ENCODE measurements around the gene MINDY1. TPM values are rescaled to one million over a fixed set of nuclear protein-coding genes. Genes with fewer than 3 reads are reported as not detected.

Gene MINDY1
- total RNA-seq, 1 donor from 2014 or later = 30.9 TPM

- TF ChIP-seq CTCF (IDR thresholded peaks at IDR 0.05; ENCODE audit: unreplicated experiment) = no peak
- no peak overlapping the region for H3K4me3 Mint-ChIP-seq
These were observed 40.7 kb downstream of the MINDY1 start for GRCh38 chr1:150966011-150966410.

GRCh38 chr1:150965605-150966004, 41.1 kb downstream of the MINDY1 start:
- H3K36me3 Mint-ChIP-seq = peaks cover 37% of the 10 kb centered on the region
- peaks cover 4% of the 10 kb centered on the region for H3K4me1 Mint-ChIP-seq
- no peak for DNase-seq (ENCODE audit: low spot score in 2 of 2, unreplicated experiment in 2 of 2)
- H3K27me3 Mint-ChIP-seq (ENCODE audit: low read depth) = no peaks in the 10 kb centered on the region
- no peaks in the 10 kb centered on the region for H3K9me3 Mint-ChIP-seq
- H3K4me3 Mint-ChIP-seq = no peak overlapping the region
- TF ChIP-seq CTCF (IDR thresholded peaks at IDR 0.05; ENCODE audit: unreplicated experiment) = no peak
- no peak overlapping the region for H3K27ac Mint-ChIP-seq

More at GRCh38 chr1:150966011-150966410, 40.7 kb downstream of the MINDY1 start:
- H3K27me3 Mint-ChIP-seq (ENCODE audit: low read depth) = no peaks in the 10 kb centered on the region
- DNase-seq (ENCODE audit: low spot score in 2 of 2, unreplicated experiment in 2 of 2) = no peak
- no peaks in the 10 kb centered on the region for H3K9me3 Mint-ChIP-seq
- peaks cover 8% of the 10 kb centered on the region for H3K4me1 Mint-ChIP-seq
- no peak overlapping the region for H3K27ac Mint-ChIP-seq
- H3K36me3 Mint-ChIP-seq = peaks cover 36% of the 10 kb centered on the region

- Mint-ChIP-seq H3K27me3 (ENCODE audit: low read depth) (no peaks in the 10 kb centered on the region), H3K27ac (no peak overlapping the region), H3K4me1 (no peaks in the 10 kb centered on the region), H3K36me3 (peaks cover 48% of the 10 kb centered on the region), H3K4me3 (no peak overlapping the region), H3K9me3 (no peaks in the 10 kb centered on the region)
- no peak for TF ChIP-seq CTCF (IDR thresholded peaks at IDR 0.05; ENCODE audit: unreplicated experiment)
- no peak for DNase-seq (ENCODE audit: low spot score in 2 of 2, unreplicated experiment in 2 of 2)
These were observed 42.6 kb downstream of the MINDY1 start for GRCh38 chr1:150964164-150964489.

GRCh38 chr1:150963321-150964163, 43.2 kb downstream of the MINDY1 start:
- H3K27ac Mint-ChIP-seq = no peak overlapping the region
- DNase-seq (ENCODE audit: low spot score in 2 of 2, unreplicated experiment in 2 of 2) = no peak
- no peak overlapping the region for H3K4me3 Mint-ChIP-seq

GRCh38 chr1:150961756-150962155, 44.9 kb downstream of the MINDY1 start:
- H3K9me3 Mint-ChIP-seq = no peaks in the 10 kb centered on the region
- no peak for DNase-seq (ENCODE audit: low spot score in 2 of 2, unreplicated experiment in 2 of 2)
- no peaks in the 10 kb centered on the region for H3K4me1 Mint-ChIP-seq
- no peaks in the 10 kb centered on the region for H3K27me3 Mint-ChIP-seq (ENCODE audit: low read depth)
- no peak for TF ChIP-seq CTCF (IDR thresholded peaks at IDR 0.05; ENCODE audit: unreplicated experiment)
- peaks cover 57% of the 10 kb centered on the region for H3K36me3 Mint-ChIP-seq
- H3K4me3 Mint-ChIP-seq = no peak overlapping the region
- H3K27ac Mint-ChIP-seq = no peak overlapping the region

More at GRCh38 chr1:150963321-150964163, 43.2 kb downstream of the MINDY1 start:
- H3K4me1 Mint-ChIP-seq = no peaks in the 10 kb centered on the region
- peaks cover 48% of the 10 kb centered on the region for H3K36me3 Mint-ChIP-seq
- no peaks in the 10 kb centered on the region for H3K9me3 Mint-ChIP-seq
- TF ChIP-seq CTCF (IDR thresholded peaks at IDR 0.05; ENCODE audit: unreplicated experiment) = no peak
- H3K27me3 Mint-ChIP-seq (ENCODE audit: low read depth) = no peaks in the 10 kb centered on the region
